ENCODE results near the gene INTS4. TPM values are rescaled to one million over a fixed set of nuclear protein-coding genes. Genes with fewer than 3 reads are reported as not detected.

The INTS4 gene
- total RNA-seq, 1 donor from 2014 or later = 40.9 TPM

- peaks cover 7% of the 10 kb centered on the region for H3K27me3 Mint-ChIP-seq (ENCODE audit: unreplicated experiment)
- no peaks in the 10 kb centered on the region for H3K9me3 Mint-ChIP-seq (ENCODE audit: unreplicated experiment)
- no peak overlapping the region for H3K27ac Mint-ChIP-seq (ENCODE audit: unreplicated experiment)
- no peak for TF ChIP-seq CTCF (IDR thresholded peaks at IDR 0.05; ENCODE audit: unreplicated experiment)
- peaks cover 7% of the 10 kb centered on the region for H3K4me1 Mint-ChIP-seq (ENCODE audit: unreplicated experiment)
- no peaks in the 10 kb centered on the region for H3K36me3 Mint-ChIP-seq (ENCODE audit: low read depth, unreplicated experiment)
- no peak for DNase-seq (ENCODE audit: low spot score)
- H3K4me3 Mint-ChIP-seq (ENCODE audit: unreplicated experiment) = no peak overlapping the region
Measured at GRCh38 chr11:78039391-78039918, 45.0 kb upstream of the INTS4 start.

GRCh38 chr11:78038697-78039313 is 44.3 kb upstream of the INTS4 start:
- H3K4me3 Mint-ChIP-seq (ENCODE audit: unreplicated experiment) = no peak overlapping the region
- no peak for TF ChIP-seq CTCF (IDR thresholded peaks at IDR 0.05; ENCODE audit: unreplicated experiment)
- no peak overlapping the region for H3K27ac Mint-ChIP-seq (ENCODE audit: unreplicated experiment)
- H3K36me3 Mint-ChIP-seq (ENCODE audit: low read depth, unreplicated experiment) = no peaks in the 10 kb centered on the region
- H3K9me3 Mint-ChIP-seq (ENCODE audit: unreplicated experiment) = no peaks in the 10 kb centered on the region
- DNase-seq (ENCODE audit: low spot score) = no peak
- H3K4me1 Mint-ChIP-seq (ENCODE audit: unreplicated experiment) = peaks cover 7% of the 10 kb centered on the region
- peaks cover 7% of the 10 kb centered on the region for H3K27me3 Mint-ChIP-seq (ENCODE audit: unreplicated experiment)

GRCh38 chr11:78037825-78038620 is 43.6 kb upstream of the INTS4 start:
- peaks cover 7% of the 10 kb centered on the region for H3K4me1 Mint-ChIP-seq (ENCODE audit: unreplicated experiment)
- no peak for TF ChIP-seq CTCF (IDR thresholded peaks at IDR 0.05; ENCODE audit: unreplicated experiment)
- H3K4me3 Mint-ChIP-seq (ENCODE audit: unreplicated experiment) = no peak overlapping the region
- H3K27ac Mint-ChIP-seq (ENCODE audit: unreplicated experiment) = no peak overlapping the region
- H3K9me3 Mint-ChIP-seq (ENCODE audit: unreplicated experiment) = no peaks in the 10 kb centered on the region
- peaks cover 7% of the 10 kb centered on the region for H3K27me3 Mint-ChIP-seq (ENCODE audit: unreplicated experiment)
- no peak for DNase-seq (ENCODE audit: low spot score)
- no peaks in the 10 kb centered on the region for H3K36me3 Mint-ChIP-seq (ENCODE audit: low read depth, unreplicated experiment)

GRCh38 chr11:78037056-78037455 is 42.6 kb upstream of the INTS4 start:
- TF ChIP-seq CTCF (IDR thresholded peaks at IDR 0.05; ENCODE audit: unreplicated experiment) = no peak
- DNase-seq (ENCODE audit: low spot score) = no peak
- Mint-ChIP-seq H3K4me1 (ENCODE audit: unreplicated experiment) (peaks cover 7% of the 10 kb centered on the region), H3K9me3 (ENCODE audit: unreplicated experiment) (no peaks in the 10 kb centered on the region), H3K4me3 (ENCODE audit: unreplicated experiment) (no peak overlapping the region), H3K27ac (ENCODE audit: unreplicated experiment) (no peak overlapping the region), H3K27me3 (ENCODE audit: unreplicated experiment) (peaks cover 7% of the 10 kb centered on the region), H3K36me3 (ENCODE audit: low read depth, unreplicated experiment) (no peaks in the 10 kb centered on the region)

GRCh38 chr11:78036313-78036712 is 41.8 kb upstream of the INTS4 start:
- H3K4me3 Mint-ChIP-seq (ENCODE audit: unreplicated experiment) = no peak overlapping the region
- H3K27me3 Mint-ChIP-seq (ENCODE audit: unreplicated experiment) = peaks cover 6% of the 10 kb centered on the region
- H3K4me1 Mint-ChIP-seq (ENCODE audit: unreplicated experiment) = peaks cover 7% of the 10 kb centered on the region
- no peaks in the 10 kb centered on the region for H3K9me3 Mint-ChIP-seq (ENCODE audit: unreplicated experiment)
- H3K36me3 Mint-ChIP-seq (ENCODE audit: low read depth, unreplicated experiment) = no peaks in the 10 kb centered on the region
- no peak overlapping the region for H3K27ac Mint-ChIP-seq (ENCODE audit: unreplicated experiment)
- TF ChIP-seq CTCF (IDR thresholded peaks at IDR 0.05; ENCODE audit: unreplicated experiment) = no peak
- DNase-seq (ENCODE audit: low spot score) = no peak
